Superior temporal gyrus (tissue), 1 donor: ENCODE measurements around the gene PLPPR1.
"Not testable (repeated sequence)": the region's sequence is repeated elsewhere in the genome, so short reads cannot be mapped to it uniquely, and the experiment has no call there.

Experiments used
- DNase-seq: peaks from one replicate; pipeline ENCODE4 v3.0.0-alpha.2; 2016; ENCODE audit errors: extremely low spot score

PLPPR1 gene

GRCh38 chr9:101275769-101276250 is 247.3 kb downstream of the PLPPR1 start:
- DNase-seq = peak; percentile 61

GRCh38 chr9:101291043-101291442 is 262.5 kb downstream of the PLPPR1 start:
- not testable (repeated sequence) for DNase-seq

- DNase-seq = no peak
These were observed 271.4 kb downstream of the PLPPR1 start for GRCh38 chr9:101299901-101300300.

GRCh38 chr9:101307051-101307450 is 278.5 kb downstream of the PLPPR1 start:
- no peak for DNase-seq

GRCh38 chr9:101307524-101308213 is 279.1 kb downstream of the PLPPR1 start:
- no peak for DNase-seq

- peak; percentile 44 for DNase-seq
These were observed 280.6 kb downstream of the PLPPR1 start for GRCh38 chr9:101309139-101309538.

GRCh38 chr9:101311191-101311590 is 282.7 kb downstream of the PLPPR1 start:
- peak; percentile 57 for DNase-seq

- peak; percentile 98 for DNase-seq
These were observed 283.4 kb downstream of the PLPPR1 start for GRCh38 chr9:101311758-101312420.

- DNase-seq = no peak
These were observed 284.1 kb downstream of the PLPPR1 start for GRCh38 chr9:101312661-101313060.

GRCh38 chr9:101315112-101315450 is 286.6 kb downstream of the PLPPR1 start:
- no peak for DNase-seq

- DNase-seq = no peak
These were observed 289.2 kb downstream of the PLPPR1 start for GRCh38 chr9:101317735-101318134.

GRCh38 chr9:101323129-101323528 is 294.6 kb downstream of the PLPPR1 start:
- DNase-seq = no peak

GRCh38 chr9:101324245-101324804 is 295.8 kb downstream of the PLPPR1 start:
- DNase-seq = no peak

GRCh38 chr9:101325053-101325452 is 296.5 kb downstream of the PLPPR1 start:
- no peak for DNase-seq

- no peak for DNase-seq
These were observed 297.5 kb downstream of the PLPPR1 start for GRCh38 chr9:101326035-101326434.

GRCh38 chr9:101326501-101326900 is 298.0 kb downstream of the PLPPR1 start:
- no peak for DNase-seq

- not testable (repeated sequence) for DNase-seq
These were observed 298.9 kb downstream of the PLPPR1 start for GRCh38 chr9:101327422-101327909.

GRCh38 chr9:101332362-101332761 is 303.8 kb downstream of the PLPPR1 start:
- no peak for DNase-seq

GRCh38 chr9:101333490-101333889 is 305.0 kb downstream of the PLPPR1 start:
- DNase-seq = no peak

GRCh38 chr9:101333926-101334702 is 305.6 kb downstream of the PLPPR1 start:
- DNase-seq = no peak

GRCh38 chr9:101336091-101336490 is 307.6 kb downstream of the PLPPR1 start:
- DNase-seq = no peak

GRCh38 chr9:101337237-101337636 is 308.7 kb downstream of the PLPPR1 start:
- DNase-seq = no peak
